WERI-Rb-1 (cell line): ENCODE data around the gene ZNF672.

Experiments used
- DNase-seq: peaks from one replicate; pipeline ENCODE4 v3.0.0-alpha.2; 2020
- H3K27ac ChIP-seq: fragments of 250-450 bp; sonication (Bioruptor Pico); 2 replicates; pipeline ENCODE4 v1.5.1; 2020; ENCODE audit warnings: mild to moderate bottlenecking, moderate library complexity
- H3K27me3 ChIP-seq: fragments of 250-450 bp; sonication (Bioruptor Pico); 2 replicates; pipeline ENCODE4 v1.5.1; 2021; ENCODE audit warnings: mild to moderate bottlenecking, low read depth, moderate library complexity; ENCODE audit not compliant: insufficient read depth, severe bottlenecking
- H3K36me3 ChIP-seq: fragments of 250-450 bp; sonication (Bioruptor Pico); 2 replicates; pipeline ENCODE4 v1.5.1; 2020; ENCODE audit warnings: mild to moderate bottlenecking, moderate library complexity
- H3K4me3 ChIP-seq: 2 replicates; pipeline ENCODE4 v1.5.1; 2011; ENCODE audit warnings: low read depth, mild to moderate bottlenecking, control low read depth, low read length
- H3K9me3 ChIP-seq: fragments of 250-450 bp; sonication (Bioruptor Pico); 2 replicates; pipeline ENCODE4 v1.5.1; 2021; ENCODE audit warnings: mild to moderate bottlenecking, moderate library complexity; ENCODE audit not compliant: severe bottlenecking
- TF ChIP-seq, protein P1 (sequence below): IDR thresholded peaks from 2 replicates; pipeline ENCODE4 v1.5.1; 2011; ENCODE audit warnings: low read depth, mild to moderate bottlenecking, control low read depth, inconsistent platforms, low read length

Gene ZNF672

DNA sequence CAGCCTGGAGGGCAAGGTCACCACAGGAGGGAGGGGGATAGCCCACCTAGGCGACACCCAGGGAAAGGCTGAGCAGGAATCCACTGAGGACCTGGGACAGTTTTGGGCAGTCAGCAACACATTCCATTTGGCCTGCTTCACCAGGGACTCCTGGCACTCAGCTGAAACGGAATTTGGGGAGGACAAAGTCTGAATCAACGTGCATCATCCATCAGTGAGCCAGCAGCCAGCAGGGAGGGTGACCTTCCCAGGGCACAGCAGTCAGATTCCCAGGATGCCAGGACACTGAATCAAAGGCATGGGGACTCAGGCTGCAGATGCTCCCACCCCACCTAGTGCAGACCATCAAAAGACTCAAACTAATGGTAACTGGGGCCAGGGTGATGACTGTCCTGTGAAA, 16.9 kb upstream of the ZNF672 start:
- no peak overlapping the region for H3K27ac ChIP-seq
- H3K27me3 ChIP-seq = no peaks in the 10 kb centered on the region
- no peak overlapping the region for H3K4me3 ChIP-seq
- TF ChIP-seq, protein P1, sequence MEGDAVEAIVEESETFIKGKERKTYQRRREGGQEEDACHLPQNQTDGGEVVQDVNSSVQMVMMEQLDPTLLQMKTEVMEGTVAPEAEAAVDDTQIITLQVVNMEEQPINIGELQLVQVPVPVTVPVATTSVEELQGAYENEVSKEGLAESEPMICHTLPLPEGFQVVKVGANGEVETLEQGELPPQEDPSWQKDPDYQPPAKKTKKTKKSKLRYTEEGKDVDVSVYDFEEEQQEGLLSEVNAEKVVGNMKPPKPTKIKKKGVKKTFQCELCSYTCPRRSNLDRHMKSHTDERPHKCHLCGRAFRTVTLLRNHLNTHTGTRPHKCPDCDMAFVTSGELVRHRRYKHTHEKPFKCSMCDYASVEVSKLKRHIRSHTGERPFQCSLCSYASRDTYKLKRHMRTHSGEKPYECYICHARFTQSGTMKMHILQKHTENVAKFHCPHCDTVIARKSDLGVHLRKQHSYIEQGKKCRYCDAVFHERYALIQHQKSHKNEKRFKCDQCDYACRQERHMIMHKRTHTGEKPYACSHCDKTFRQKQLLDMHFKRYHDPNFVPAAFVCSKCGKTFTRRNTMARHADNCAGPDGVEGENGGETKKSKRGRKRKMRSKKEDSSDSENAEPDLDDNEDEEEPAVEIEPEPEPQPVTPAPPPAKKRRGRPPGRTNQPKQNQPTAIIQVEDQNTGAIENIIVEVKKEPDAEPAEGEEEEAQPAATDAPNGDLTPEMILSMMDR = no peak
- no peaks in the 10 kb centered on the region for H3K9me3 ChIP-seq
- DNase-seq = no peak
- H3K36me3 ChIP-seq = peaks cover 50% of the 10 kb centered on the region

DNA sequence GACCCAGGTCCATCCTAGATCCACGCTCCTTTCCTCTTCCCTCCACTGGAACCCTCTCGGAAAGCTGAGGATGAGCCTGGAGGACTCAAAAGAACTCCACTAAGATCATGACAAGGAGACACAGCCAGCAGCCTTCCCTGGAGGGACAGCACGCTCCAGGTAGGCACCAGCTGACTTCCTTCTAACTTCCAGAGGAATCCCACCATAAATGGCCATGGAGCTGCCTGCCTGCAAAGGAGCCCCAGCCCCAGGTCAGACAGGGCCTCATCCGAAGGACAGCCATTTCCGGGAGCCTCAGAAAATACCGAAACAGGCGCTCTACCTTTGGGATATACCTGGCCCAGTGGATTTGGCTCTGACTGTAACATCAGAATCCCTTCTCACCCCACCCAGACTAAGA, 16.4 kb upstream of the ZNF672 start:
- DNase-seq = no peak
- H3K27ac ChIP-seq = no peak overlapping the region
- H3K36me3 ChIP-seq = peaks cover 47% of the 10 kb centered on the region
- no peak overlapping the region for H3K4me3 ChIP-seq
- no peaks in the 10 kb centered on the region for H3K27me3 ChIP-seq
- TF ChIP-seq, protein P1 = no peak
- no peaks in the 10 kb centered on the region for H3K9me3 ChIP-seq

DNA sequence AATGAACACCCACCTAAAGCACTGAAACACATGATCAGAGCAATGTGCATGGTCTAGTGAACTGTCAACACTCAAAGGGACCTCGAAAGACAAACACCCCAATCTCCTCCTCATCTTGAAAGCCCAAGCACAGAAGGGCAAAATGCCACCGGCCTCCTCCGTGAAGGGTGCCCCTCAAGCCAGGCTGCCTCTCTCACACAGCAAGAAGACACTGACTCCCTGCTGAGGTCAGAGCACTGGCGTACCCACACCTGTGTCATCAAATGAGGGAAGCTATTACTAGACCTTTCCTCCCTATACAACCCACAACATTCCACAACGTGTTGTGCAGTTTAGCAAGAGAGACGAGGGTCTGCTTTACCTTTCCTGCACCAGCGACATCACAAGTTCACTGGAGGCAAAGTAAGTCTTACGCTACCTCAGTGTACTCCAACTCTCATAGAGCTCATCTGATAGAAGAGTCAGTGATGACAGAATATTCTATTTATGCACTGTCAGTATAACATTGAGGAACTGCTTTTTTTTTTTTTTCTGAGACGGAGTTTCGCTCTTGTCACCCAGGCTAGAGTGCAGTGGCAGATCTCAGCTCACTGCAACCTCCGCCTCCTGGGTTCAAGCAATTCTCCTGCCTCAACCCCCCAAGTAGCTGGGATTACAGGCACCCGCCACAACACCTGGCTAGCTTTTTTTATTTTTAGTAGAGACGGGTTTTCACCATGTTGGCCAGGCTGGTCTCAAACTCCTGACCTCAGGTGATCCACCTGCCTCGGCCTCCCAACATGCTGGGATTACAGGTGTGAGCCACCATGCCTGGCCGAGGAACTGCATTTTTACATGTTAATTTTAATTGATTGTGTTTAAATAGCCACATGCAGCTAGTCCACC, 15.6 kb upstream of the ZNF672 start:
- Histone ChIP-seq H3K36me3 (peaks cover 42% of the 10 kb centered on the region), H3K27me3 (no peaks in the 10 kb centered on the region), H3K4me3 (no peak overlapping the region), H3K27ac (no peak overlapping the region), H3K9me3 (no peaks in the 10 kb centered on the region)
- no peak for DNase-seq
- TF ChIP-seq, protein P1 = no peak

DNA sequence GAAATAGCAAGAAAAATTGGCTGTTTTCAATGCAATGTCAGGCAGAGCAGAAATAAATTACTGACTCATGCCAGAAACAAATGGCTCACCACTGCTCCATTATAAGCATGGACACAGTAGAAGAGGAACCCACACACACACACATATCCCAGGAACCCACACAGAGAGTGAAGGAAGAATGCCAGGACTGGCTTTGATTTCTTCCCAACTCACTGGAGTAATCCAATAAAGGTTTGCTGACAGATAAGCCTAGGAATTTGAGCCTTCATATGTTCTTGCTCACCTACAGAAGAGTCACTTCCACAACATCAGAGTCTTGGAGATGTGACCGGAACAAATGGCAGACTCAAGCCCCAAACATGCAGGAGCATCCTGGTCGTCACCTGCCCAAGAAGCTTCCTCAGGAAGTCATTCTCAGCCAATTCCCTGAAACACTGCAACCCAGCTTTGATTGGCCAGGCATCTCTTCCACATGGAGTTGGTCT, 14.5 kb upstream of the ZNF672 start:
- no peaks in the 10 kb centered on the region for H3K27me3 ChIP-seq
- no peak overlapping the region for H3K27ac ChIP-seq
- TF ChIP-seq, protein P1 = no peak
- DNase-seq = no peak
- peaks cover 42% of the 10 kb centered on the region for H3K36me3 ChIP-seq
- no peaks in the 10 kb centered on the region for H3K9me3 ChIP-seq
- H3K4me3 ChIP-seq = no peak overlapping the region

DNA sequence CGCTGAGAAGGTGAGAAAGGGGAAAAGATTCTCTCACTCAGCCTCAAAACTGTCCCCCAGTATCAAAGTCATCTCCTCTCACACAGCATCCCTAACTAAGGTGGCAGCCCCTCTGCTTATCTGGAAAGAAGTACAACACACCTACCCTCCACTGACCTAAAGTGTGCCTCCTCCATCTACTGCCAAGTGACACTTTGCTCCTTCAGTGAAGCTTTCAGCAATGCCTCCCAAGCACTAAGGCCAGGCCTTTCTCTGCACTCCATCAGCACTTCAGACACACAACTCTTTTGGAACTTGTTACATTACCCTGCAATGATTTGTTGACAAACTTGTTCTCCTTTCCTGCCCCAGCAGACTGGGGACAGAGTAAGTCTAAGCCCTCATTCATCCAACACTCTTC, 13.7 kb upstream of the ZNF672 start:
- Histone ChIP-seq H3K4me3 (no peak overlapping the region), H3K27ac (no peak overlapping the region), H3K36me3 (peaks cover 42% of the 10 kb centered on the region)

More for the DNA sequence above, 13.7 kb upstream of the ZNF672 start:
- Histone ChIP-seq H3K27me3 (no peaks in the 10 kb centered on the region), H3K9me3 (no peaks in the 10 kb centered on the region)
- TF ChIP-seq, protein P1 = no peak
- DNase-seq = no peak
